HAP-1 (cell line): Measurements from ENCODE around the gene SEC63.
"Not testable (repeated sequence)": the region's sequence is repeated elsewhere in the genome, so short reads cannot be mapped to it uniquely, and the experiment has no call there.

ENCODE experiments used
- DNase-seq, 2 experiments: peaks; one replicate each; pipeline ENCODE4 v3.0.0-alpha.2; 2016 to 2020; ENCODE audit warnings: low spot score in 2 of 2
- H3K27me3 ChIP-seq: fragments of 250-450 bp; sonication (Bioruptor Pico); 2 replicates; pipeline ENCODE4 v1.5.1; 2020; ENCODE audit warnings: low read depth, mild to moderate bottlenecking, moderate library complexity
- H3K36me3 ChIP-seq: fragments of 250-450 bp; sonication (Bioruptor Pico); replicated peaks from 2 replicates; pipeline ENCODE4 v1.5.1; 2020; ENCODE audit warnings: mild to moderate bottlenecking
- H3K4me1 ChIP-seq: fragments of 250-450 bp; sonication (Bioruptor Pico); 2 replicates; pipeline ENCODE4 v1.5.1; 2020; ENCODE audit warnings: mild to moderate bottlenecking
- H3K4me3 ChIP-seq: fragments of 250-450 bp; sonication (Bioruptor Pico); 2 replicates; pipeline ENCODE4 v1.5.1; 2020; ENCODE audit warnings: mild to moderate bottlenecking, moderate library complexity
- H3K9me3 ChIP-seq: fragments of 250-450 bp; sonication (Bioruptor Pico); 2 replicates; pipeline ENCODE4 v1.5.1; 2020; ENCODE audit warnings: mild to moderate bottlenecking, moderate library complexity
- in situ Hi-C: fragments of 300-500 bp; cut with MboI; formaldehyde crosslinking; loops from 3 replicates; pipeline ENCODE4 v1.14.3; 2020; ENCODE audit warnings: low sequenced_read_pairs, inconsistent platforms, mixed read lengths

Gene SEC63

GRCh38 chr6:107934229-107934628, 23.8 kb downstream of the SEC63 start:
- H3K4me3 ChIP-seq, result not testable (repeated sequence)

GRCh38 chr6:107932580-107932979, 25.4 kb downstream of the SEC63 start:
- in situ Hi-C loops, result no loop called here

More at GRCh38 chr6:107934229-107934628, 23.8 kb downstream of the SEC63 start:
- H3K27me3 ChIP-seq, H3K4me1 ChIP-seq, in situ Hi-C loops, H3K9me3 ChIP-seq, DNase-seq, H3K36me3 ChIP-seq: not testable (repeated sequence)

GRCh38 chr6:107931894-107932293, 26.1 kb downstream of the SEC63 start:
- no peak for DNase-seq
- in situ Hi-C loops, result no loop called here

More at GRCh38 chr6:107932580-107932979, 25.4 kb downstream of the SEC63 start:
- Histone ChIP-seq H3K36me3 (peaks cover 13% of the 10 kb centered on the region), H3K4me1 (no peaks in the 10 kb centered on the region; the same call in 1 of the 2 replicates), H3K9me3 (no peaks in the 10 kb centered on the region), H3K27me3 (no peaks in the 10 kb centered on the region), H3K4me3 (no peak overlapping the region)
- DNase-seq, result no peak

GRCh38 chr6:107928984-107929383, 29.0 kb downstream of the SEC63 start:
- Histone ChIP-seq H3K4me3 (no peak overlapping the region), H3K9me3 (no peaks in the 10 kb centered on the region), H3K27me3 (no peaks in the 10 kb centered on the region), H3K36me3 (peaks cover 20% of the 10 kb centered on the region), H3K4me1 (peaks cover 3% of the 10 kb centered on the region; the same call in 1 of the 2 replicates)
- DNase-seq, result no peak
- in situ Hi-C loops, result no loop called here

More at GRCh38 chr6:107931894-107932293, 26.1 kb downstream of the SEC63 start:
- Histone ChIP-seq H3K4me1 (no peaks in the 10 kb centered on the region; the same call in 1 of the 2 replicates), H3K4me3 (no peak overlapping the region), H3K36me3 (peaks cover 10% of the 10 kb centered on the region), H3K27me3 (no peaks in the 10 kb centered on the region), H3K9me3 (no peaks in the 10 kb centered on the region)

- H3K4me1 ChIP-seq, H3K4me3 ChIP-seq, H3K9me3 ChIP-seq, DNase-seq, in situ Hi-C loops, H3K27me3 ChIP-seq: not testable (repeated sequence)
- peaks cover 25% of the 10 kb centered on the region for H3K36me3 ChIP-seq
Observed at GRCh38 chr6:107926697-107927544, 31.1 kb downstream of the SEC63 start.

GRCh38 chr6:107917451-107918375, 40.3 kb downstream of the SEC63 start:
- H3K4me1 ChIP-seq, result peaks cover 22% of the 10 kb centered on the region
- DNase-seq, result no peak
- no peak overlapping the region for H3K4me3 ChIP-seq
- H3K36me3 ChIP-seq, result peaks cover 63% of the 10 kb centered on the region
- in situ Hi-C loops, result no loop called here
- H3K9me3 ChIP-seq, result peaks cover 15% of the 10 kb centered on the region
- no peaks in the 10 kb centered on the region for H3K27me3 ChIP-seq

GRCh38 chr6:107916961-107917360, 41.0 kb downstream of the SEC63 start:
- DNase-seq, H3K27me3 ChIP-seq, in situ Hi-C loops, H3K4me3 ChIP-seq: not testable (repeated sequence)
- H3K36me3 ChIP-seq, result peaks cover 66% of the 10 kb centered on the region
- peaks cover 22% of the 10 kb centered on the region for H3K4me1 ChIP-seq
- H3K9me3 ChIP-seq, result peaks cover 13% of the 10 kb centered on the region

- DNase-seq, result no peak
- H3K27me3 ChIP-seq, result no peaks in the 10 kb centered on the region
- peaks cover 66% of the 10 kb centered on the region for H3K36me3 ChIP-seq
- no peak overlapping the region for H3K4me3 ChIP-seq
- peaks cover 22% of the 10 kb centered on the region for H3K4me1 ChIP-seq
- in situ Hi-C loops, result no loop called here
- H3K9me3 ChIP-seq, result no peaks in the 10 kb centered on the region
Observed at GRCh38 chr6:107911692-107912091, 46.3 kb downstream of the SEC63 start.

GRCh38 chr6:107894809-107895396, 63.1 kb downstream of the SEC63 start:
- H3K9me3 ChIP-seq, result peaks cover 3% of the 10 kb centered on the region; the same call in 1 of the 2 replicates
- H3K4me1 ChIP-seq, result no peaks in the 10 kb centered on the region
- no peak overlapping the region for H3K4me3 ChIP-seq
- DNase-seq, result no peak
- peaks cover 65% of the 10 kb centered on the region for H3K36me3 ChIP-seq
- in situ Hi-C loops, result no loop called here
- H3K27me3 ChIP-seq, result no peaks in the 10 kb centered on the region

GRCh38 chr6:107890431-107890830, 67.6 kb downstream of the SEC63 start:
- H3K9me3 ChIP-seq, H3K4me3 ChIP-seq, H3K27me3 ChIP-seq, DNase-seq, in situ Hi-C loops, H3K4me1 ChIP-seq: not testable (repeated sequence)
- H3K36me3 ChIP-seq, result peaks cover 44% of the 10 kb centered on the region

- peaks cover 18% of the 10 kb centered on the region for H3K4me1 ChIP-seq
- peaks cover 25% of the 10 kb centered on the region for H3K36me3 ChIP-seq
- in situ Hi-C loops, H3K4me3 ChIP-seq, DNase-seq, H3K9me3 ChIP-seq, H3K27me3 ChIP-seq: not testable (repeated sequence)
Observed at GRCh38 chr6:107885950-107886349, 72.1 kb downstream of the SEC63 start.

- Histone ChIP-seq H3K9me3 (no peaks in the 10 kb centered on the region), H3K36me3 (peaks cover 46% of the 10 kb centered on the region), H3K27me3 (no peaks in the 10 kb centered on the region), H3K4me1 (peaks cover 18% of the 10 kb centered on the region), H3K4me3 (no peak overlapping the region)
- in situ Hi-C loops, result no loop called here
- DNase-seq, result no peak
Observed at GRCh38 chr6:107879941-107880340, 78.1 kb downstream of the SEC63 start.

- peaks cover 49% of the 10 kb centered on the region for H3K36me3 ChIP-seq
- no peaks in the 10 kb centered on the region for H3K9me3 ChIP-seq
- H3K4me1 ChIP-seq, result peaks cover 17% of the 10 kb centered on the region
- no peaks in the 10 kb centered on the region for H3K27me3 ChIP-seq
- in situ Hi-C loops, result no loop called here
- H3K4me3 ChIP-seq, result no peak overlapping the region
- DNase-seq, result no peak
Observed at GRCh38 chr6:107877968-107878367, 80.0 kb downstream of the SEC63 start.
